Activated CD8-positive, alpha-beta memory T cell treated with anti-CD3 and anti-CD28 coated beads, Interleukin-2, amount 50 U/mL, for 48 hours (primary cell): ENCODE data around the gene DAZAP1.
"Not testable (repeated sequence)": the region's sequence is repeated elsewhere in the genome, so short reads cannot be mapped to it uniquely, and the experiment has no call there.

Experiments
- DNase-seq: peaks from one replicate; pipeline ENCODE4 v3.0.0-alpha.2; 2020

The DAZAP1 gene

GRCh38 chr19:1474765-1475351, 67.5 kb downstream of the DAZAP1 start:
- no peak for DNase-seq

- no peak for DNase-seq
Observed at GRCh38 chr19:1475751-1476437, 68.5 kb downstream of the DAZAP1 start.

- DNase-seq, result not testable (repeated sequence)
Observed at GRCh38 chr19:1477056-1477455, 69.7 kb downstream of the DAZAP1 start.

GRCh38 chr19:1478934-1479707, 71.7 kb downstream of the DAZAP1 start, which contains the start of gene C19orf25:
Gene C19orf25, minus strand, starts transcription at chr19:1479215. Its CDS starts 312 bp downstream, at chr19:1478903.
- peak; percentile 94 for DNase-seq

- DNase-seq, result no peak
Observed at GRCh38 chr19:1481224-1481892, 74.0 kb downstream of the DAZAP1 start.

GRCh38 chr19:1481893-1482360, 74.5 kb downstream of the DAZAP1 start:
- no peak for DNase-seq

GRCh38 chr19:1482361-1483130, 75.2 kb downstream of the DAZAP1 start:
- no peak for DNase-seq

GRCh38 chr19:1483131-1483978, 76.0 kb downstream of the DAZAP1 start:
- no peak for DNase-seq

- no peak for DNase-seq
Observed at GRCh38 chr19:1483979-1484428, 76.6 kb downstream of the DAZAP1 start.
